Subcutaneous adipose tissue (tissue), 4 donors: ENCODE results near the gene GFRA1. TPM values are rescaled to one million over a fixed set of nuclear protein-coding genes. Genes with fewer than 3 reads are reported as not detected.

Source experiments
- total RNA-seq, 4 donors: library from RNA; depleted of rRNA; stranded (reverse); fragments of >200 nt; gene quantifications; one replicate each; pipeline ENCODE4 v1.1.0, GENCODE V29; 2016
- TF ChIP-seq, protein P1 (sequence below): fragments of 450-650 bp; IDR thresholded peaks from one replicate; pipeline ENCODE4 v1.5.1; 2016; ENCODE audit warnings: low read depth, mild to moderate bottlenecking, control low read depth, antibody characterized with exemption, moderate library complexity

Gene GFRA1
- total RNA-seq, 4 donors from 2014 or later, result 47.8 to 152 (median 69.4) TPM

DNA sequence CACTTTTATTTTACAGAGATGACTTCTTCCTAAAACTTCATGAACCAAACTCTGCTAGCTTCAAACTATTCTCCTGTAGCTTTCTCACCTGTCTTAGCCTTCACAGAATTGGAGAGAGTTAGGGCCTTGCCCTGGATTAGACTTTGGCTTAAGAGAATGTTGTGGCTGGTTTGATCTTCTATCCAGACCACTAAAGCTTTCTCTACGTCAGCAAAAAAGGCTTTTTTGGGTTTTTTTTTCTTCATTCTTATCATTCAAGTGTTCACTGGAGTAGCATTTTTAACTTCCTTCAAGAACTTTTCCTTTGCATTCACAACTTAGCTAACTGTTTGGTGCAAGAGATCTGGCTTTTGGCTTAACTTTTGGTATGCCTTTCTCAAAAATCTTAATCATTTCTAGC lies 31.9 kb upstream of the GFRA1 start:
- TF ChIP-seq, protein P1, sequence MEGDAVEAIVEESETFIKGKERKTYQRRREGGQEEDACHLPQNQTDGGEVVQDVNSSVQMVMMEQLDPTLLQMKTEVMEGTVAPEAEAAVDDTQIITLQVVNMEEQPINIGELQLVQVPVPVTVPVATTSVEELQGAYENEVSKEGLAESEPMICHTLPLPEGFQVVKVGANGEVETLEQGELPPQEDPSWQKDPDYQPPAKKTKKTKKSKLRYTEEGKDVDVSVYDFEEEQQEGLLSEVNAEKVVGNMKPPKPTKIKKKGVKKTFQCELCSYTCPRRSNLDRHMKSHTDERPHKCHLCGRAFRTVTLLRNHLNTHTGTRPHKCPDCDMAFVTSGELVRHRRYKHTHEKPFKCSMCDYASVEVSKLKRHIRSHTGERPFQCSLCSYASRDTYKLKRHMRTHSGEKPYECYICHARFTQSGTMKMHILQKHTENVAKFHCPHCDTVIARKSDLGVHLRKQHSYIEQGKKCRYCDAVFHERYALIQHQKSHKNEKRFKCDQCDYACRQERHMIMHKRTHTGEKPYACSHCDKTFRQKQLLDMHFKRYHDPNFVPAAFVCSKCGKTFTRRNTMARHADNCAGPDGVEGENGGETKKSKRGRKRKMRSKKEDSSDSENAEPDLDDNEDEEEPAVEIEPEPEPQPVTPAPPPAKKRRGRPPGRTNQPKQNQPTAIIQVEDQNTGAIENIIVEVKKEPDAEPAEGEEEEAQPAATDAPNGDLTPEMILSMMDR, result no peak

DNA sequence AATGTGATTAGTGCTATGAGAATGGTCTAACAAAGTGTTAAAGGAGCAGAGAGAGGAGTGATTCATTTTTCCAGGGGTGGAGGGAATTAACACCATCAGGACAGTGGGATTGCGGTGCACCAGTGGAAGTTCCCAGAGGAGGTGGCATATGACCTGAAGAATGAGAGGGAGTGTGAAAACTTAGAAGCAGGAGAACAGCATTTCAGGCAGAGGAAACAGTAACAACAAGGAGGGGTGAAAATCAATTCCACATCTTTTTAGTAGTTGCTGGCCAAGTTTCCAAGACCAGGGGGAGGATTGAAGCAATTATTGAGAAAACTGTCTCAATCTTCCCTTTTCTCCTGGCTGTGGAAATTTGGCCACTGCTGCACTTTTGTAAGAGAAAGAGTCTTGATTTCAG lies 27.5 kb upstream of the GFRA1 start:
- TF ChIP-seq, protein P1, result no peak

DNA sequence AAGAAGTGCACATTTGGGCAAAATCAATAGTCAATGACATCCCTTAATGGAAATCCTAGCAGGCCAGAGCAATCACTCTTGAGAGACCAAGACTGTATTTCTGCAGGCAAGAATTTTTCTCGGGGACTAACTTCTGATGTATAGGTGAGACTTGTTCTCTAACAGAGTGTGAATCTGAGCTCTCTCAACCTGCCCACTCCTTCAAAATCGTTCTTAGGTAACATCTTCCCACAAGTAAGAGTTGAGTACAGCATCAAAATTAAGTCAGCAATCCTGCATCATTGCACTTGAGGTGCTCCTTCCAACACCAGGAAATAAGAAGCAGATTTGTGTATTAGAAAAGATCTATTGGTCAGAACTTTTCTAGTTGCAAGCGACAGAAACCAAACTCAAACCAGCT lies 25.6 kb upstream of the GFRA1 start:
- TF ChIP-seq, protein P1, result no peak

DNA sequence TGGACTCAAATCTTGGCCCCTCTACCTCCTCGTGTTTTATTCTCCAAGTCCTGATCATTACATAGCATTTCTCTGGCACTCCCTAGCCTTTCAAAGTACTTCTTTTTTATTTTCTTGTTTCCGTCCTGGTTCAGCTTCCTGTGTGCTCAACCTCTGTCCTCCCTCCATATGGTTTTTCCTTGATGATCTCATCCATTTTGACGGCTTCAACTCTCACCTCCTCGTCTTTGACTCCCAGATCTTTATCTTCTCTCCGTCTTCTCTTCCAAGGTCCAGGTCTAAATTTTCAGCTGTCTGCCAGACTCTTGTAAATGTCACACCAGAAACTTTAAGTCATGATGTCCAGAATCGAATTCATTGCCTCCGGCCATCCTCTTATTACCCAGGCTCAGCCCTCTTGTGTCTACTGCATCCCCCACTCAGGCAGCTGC lies 23.3 kb upstream of the GFRA1 start:
- TF ChIP-seq, protein P1, result no peak

DNA sequence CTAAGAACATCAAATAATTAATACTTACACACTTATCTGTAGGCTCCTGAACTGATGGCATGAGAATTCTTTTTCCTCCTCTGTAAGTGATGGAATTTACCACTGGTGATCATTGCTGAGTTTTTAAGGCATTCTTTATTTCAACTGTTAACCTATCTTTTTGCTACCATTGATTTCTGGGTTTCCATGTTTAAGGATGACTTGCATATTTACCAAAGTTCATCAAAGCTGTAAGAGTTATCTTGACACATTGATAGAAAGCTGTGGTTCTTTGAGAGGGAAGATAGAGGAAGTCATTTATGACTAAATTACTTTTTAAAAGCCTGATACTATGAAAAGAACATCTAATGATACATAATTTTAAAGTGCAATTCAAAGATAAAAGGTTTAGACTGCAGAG lies 19.5 kb upstream of the GFRA1 start:
- TF ChIP-seq, protein P1, result no peak

DNA sequence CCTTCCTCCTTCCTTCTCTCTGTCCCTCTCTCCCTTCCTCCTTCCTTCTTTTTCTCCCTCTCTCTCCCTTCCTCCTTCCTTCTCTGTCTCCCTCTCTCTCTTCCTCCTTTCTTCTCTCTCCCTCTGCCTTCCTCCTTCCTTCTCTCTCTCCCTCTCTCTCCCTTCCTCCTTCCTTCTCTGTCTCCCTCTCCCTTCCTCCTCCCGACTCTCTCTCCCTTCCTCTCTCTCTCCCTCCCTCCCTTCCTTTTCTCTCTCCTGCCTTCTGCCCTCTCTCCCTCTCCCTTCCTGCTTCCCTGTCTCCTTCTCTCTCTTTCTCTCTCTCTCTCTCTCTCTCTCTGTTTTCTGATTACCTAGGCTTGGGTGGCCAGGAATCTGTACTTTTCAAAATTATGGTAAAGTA lies 16.6 kb upstream of the GFRA1 start:
- TF ChIP-seq, protein P1, result no peak

DNA sequence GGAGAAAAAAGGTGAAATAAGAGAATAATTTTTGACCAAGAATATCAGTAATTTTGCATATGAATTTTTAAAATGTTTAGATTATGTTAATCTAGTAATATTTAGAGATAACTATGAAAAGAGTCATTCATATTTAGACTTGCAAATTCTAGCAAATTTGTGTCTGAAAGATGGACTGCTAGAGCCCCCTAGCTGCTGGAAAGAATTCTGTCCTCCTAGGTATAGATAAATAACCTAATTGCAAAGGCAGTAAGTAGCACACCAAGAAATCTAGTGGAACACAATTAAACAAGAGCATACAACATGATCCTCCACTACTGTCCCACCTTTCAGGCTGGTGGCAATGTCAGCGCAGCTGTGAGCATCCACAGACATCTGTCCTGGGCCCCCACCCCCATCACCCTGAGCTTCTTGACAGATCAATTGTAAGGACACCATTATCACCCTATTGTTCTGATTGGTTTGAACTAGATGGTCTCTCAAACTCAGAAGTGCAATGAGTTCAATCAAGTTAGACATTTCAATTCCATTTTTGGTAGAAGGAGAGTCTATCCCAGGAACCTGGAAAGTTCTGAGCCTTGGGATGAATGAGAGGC lies 15.0 kb upstream of the GFRA1 start:
- TF ChIP-seq, protein P1, result no peak
